NCI-H2107 (cell line): ENCODE data around the gene WFIKKN1.

ENCODE experiments used
- DNase-seq: peaks from one replicate; lab custom pipeline; 2025; lab: John Stamatoyannopoulos, UW

Gene WFIKKN1

DNA sequence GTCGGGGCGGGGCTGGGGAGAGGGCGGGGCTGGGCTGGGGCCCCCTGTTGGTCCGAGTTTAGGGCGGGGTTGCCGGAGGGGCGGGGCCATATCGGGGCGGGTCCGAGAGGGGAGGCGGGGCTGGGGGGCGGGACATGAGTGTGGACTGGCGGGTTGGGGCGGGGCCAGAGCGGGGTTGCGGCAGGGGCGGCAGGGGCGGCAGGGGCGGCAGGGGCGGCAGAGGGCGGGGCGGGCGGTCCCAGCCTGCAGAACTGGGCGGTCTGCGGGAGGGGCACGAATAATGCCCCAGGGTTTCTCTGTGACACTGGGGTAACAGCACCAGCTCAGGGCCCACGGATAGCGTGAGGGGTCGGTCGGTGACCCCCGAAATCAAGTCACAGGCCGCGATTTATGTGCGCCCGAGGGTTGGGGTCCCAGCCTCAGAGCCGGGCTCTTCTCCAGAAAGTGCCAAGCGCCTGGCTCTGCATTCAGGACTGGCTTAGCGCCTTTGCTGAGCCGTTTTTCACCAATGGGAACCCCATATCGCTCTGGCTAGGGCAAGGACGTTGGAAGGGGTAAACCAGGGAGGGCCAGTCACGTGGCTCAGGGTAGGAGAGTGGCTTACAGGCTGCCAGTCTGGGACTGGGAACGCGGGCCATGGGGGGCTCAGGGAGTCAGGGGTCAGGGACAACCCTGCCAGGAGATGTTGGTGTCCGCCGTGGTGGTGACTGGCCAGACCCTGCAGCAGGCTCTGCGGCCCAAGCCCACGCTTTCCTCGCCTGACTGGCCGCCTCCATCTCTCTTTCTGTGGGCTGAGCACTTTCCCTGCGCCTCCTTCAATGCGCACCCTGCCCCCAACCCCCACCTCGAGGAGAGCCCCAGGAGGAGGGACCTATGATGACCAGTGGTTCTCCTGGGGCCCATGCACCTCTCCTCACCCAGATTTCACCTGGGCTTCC, 6.6 kb downstream of the WFIKKN1 start:
- DNase-seq: peak; percentile 85

- DNase-seq: no peak
Observed at GRCh38 chr16:638034-638543, 7.3 kb downstream of the WFIKKN1 start.

DNA sequence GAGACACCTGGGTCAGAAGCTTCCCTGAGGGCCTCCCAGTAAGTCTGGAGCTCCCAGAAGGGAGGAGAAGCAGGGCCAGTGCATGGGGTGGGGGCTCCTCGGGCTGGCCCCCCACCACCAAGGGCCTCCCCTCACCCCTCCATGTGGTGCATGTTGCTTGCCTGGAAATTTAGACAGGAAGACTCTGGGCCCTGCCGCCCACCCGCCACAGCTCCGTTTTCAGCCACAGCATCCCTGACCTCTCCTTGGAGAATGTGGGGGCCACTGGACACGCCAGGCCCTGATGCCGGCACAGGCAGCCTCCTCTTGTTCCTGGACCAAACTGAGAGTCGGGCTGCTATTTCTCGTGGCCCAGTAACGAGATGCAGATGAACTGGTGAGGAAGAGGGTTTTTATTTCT, 8.1 kb downstream of the WFIKKN1 start:
- DNase-seq: no peak

GRCh38 chr16:640614-641013, 9.8 kb downstream of the WFIKKN1 start:
- no peak for DNase-seq

- DNase-seq: no peak
Observed at GRCh38 chr16:641326-642188, 10.8 kb downstream of the WFIKKN1 start, which contains the start of gene MCRIP2. Gene MCRIP2 (plus strand): TSS chr16:641828. CDS start chr16:641992, 164 bp downstream.

- no peak for DNase-seq
Observed at GRCh38 chr16:642189-643049, 11.6 kb downstream of the WFIKKN1 start.

- no peak for DNase-seq
Observed at GRCh38 chr16:643050-643368, 12.2 kb downstream of the WFIKKN1 start.

DNA sequence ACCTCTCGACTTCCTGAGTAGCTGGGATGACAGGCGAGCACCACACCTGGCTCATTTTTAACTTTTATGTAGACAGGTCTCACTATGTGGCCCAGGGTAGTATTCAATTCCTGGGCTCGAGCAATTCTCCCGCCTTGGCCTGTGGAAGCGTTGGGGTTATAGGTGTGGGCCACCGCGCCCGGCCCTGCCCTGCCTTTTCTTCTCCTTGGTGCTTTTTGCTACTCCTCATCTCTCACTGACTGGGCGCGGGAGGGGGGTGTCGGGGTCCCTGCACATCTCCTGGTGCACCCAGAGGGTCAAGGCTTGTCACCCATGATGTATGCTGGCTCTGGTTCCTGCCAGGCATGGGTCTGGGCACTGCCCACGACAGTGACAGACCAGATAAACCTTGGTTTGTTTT, 13.8 kb downstream of the WFIKKN1 start:
- DNase-seq: no peak

- no peak for DNase-seq
Observed at GRCh38 chr16:645852-646678, 15.3 kb downstream of the WFIKKN1 start.

DNA sequence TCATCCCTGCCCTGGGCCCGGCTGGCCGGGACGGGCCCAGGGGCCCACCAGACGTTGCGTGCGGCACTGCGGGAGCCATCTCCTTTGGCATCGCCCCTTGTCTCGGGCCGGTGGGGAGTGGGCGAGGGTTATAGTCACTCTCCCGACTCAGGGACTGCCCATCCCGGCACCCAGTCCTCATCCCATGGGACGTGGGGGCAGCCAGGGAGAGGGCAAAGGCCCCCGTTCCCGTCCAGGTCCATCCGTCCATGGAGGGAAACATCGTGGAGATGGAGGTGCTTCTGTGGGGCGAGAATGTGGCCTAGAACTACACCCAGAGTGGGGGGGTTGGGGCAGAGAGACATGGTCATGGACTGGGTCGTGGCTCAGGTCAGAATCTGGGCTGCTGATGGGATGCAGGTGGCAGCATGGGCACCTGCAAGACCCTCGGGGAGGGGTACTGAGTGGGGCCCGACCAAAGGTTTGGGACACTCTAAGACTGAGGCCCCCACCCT, 15.9 kb downstream of the WFIKKN1 start:
- no peak for DNase-seq

DNA sequence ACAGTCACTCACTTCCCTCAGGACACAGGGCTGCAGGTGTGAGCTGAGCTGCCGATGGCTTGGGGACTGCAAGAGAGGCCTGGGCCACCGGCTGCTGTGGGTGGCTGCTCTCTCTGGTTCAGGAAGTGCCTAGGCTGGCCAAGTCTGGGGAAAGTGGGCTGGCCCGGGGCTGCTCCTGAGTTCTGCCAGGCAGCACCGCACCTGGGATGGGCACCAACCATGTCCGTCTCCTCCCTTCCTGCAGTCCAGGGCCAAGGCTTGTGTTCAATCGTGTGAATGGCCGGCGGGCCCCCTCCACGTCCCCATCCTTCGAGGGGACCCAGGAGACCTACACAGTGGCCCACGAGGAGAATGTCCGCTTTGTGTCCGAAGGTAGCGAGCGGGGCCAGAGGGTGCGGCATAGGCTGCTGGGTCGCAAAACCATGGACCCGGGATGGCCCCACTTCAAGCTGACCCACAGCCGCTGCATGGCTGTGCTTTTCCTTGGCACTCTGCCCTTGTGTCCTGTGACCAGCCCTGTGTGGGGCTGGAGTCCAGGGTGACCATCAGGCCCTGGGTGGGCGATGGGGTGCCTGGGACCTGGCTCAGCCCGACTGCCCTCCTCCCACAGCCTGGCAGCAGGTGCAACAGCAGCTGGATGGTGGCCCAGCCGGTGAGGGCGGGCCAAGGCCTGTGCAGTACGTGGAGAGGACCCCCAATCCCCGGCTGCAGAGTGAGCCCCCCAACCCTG, 16.6 kb downstream of the WFIKKN1 start:
- DNase-seq: no peak

DNA sequence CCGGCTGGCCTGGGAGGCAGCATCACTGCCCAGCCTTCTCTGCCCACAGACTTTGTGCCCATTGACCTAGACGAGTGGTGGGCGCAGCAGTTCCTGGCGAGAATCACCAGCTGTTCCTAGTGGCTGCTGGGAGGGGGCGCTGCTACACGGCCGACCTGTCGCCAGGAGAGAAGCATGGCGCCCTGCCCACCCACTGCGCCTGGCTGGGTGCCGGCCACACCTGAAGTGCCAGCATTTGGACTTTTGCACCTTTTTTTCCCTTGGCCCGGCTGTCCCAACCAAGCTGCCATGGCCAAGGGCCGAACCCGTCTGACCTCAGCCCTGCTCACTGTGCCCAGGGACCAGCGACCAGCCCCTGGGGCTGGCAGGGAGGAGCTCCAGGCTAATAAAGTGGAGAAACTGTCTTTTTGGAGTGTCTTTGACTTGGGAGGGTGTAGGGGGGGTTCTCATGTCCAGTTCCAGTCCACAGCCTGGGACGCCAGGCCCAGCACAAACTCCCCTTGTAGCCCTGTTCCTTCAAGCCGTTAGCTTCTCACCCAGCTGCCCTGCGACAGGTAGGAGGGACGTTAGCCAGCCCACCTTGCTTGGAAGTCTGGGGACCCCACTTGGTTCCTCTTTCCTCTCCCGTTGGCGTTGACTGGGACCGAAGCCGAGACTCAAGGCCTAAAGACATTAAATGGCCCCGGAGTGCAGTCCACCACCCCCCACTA, 17.4 kb downstream of the WFIKKN1 start:
- no peak for DNase-seq

GRCh38 chr16:648781-649589, 18.2 kb downstream of the WFIKKN1 start, which contains the start of gene WDR90:
Gene WDR90 (plus strand): TSS chr16:649365. CDS start chr16:649417, 52 bp downstream.
- DNase-seq: peak; percentile 55

DNA sequence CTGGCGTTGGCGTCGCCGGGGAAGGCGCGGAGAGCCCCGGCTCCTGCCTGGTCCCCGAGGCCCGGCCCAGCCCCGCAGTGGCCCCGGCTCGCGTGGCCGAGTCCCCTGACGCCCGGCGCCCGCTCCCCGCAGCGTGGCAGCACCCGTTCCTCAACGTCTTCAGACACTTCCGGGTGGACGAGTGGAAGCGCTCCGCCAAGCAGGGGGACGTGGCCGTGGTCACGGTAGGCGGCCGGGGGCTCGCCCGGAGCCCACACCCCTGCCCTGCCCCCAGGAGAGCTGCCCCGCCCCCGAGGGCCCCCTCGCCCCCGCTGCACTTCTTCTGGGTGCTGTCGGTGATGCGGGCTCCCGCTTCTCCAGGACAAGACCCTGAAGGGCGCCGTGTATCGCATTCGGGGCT, 18.8 kb downstream of the WFIKKN1 start:
- DNase-seq: no peak

DNA sequence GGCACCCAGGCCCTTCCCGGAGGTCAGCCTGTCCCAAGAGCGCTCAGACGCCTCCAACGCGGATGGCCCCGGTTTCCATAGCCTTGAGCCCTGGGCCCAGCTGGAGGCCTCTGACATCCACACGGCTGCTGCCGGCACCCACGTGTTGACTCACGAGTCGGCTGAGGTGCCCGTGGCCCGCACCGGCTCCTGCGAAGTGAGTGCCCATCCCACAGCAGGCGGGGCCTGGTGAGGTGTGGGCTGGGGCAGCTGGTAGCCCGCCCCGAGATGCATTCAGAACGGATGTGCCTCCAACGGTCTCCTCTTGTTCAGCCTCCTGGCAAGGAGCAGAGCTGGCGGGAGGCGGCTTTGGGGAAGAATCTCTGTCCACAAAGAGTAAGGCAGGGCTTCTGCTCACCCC, 21.1 kb downstream of the WFIKKN1 start:
- no peak for DNase-seq

DNA sequence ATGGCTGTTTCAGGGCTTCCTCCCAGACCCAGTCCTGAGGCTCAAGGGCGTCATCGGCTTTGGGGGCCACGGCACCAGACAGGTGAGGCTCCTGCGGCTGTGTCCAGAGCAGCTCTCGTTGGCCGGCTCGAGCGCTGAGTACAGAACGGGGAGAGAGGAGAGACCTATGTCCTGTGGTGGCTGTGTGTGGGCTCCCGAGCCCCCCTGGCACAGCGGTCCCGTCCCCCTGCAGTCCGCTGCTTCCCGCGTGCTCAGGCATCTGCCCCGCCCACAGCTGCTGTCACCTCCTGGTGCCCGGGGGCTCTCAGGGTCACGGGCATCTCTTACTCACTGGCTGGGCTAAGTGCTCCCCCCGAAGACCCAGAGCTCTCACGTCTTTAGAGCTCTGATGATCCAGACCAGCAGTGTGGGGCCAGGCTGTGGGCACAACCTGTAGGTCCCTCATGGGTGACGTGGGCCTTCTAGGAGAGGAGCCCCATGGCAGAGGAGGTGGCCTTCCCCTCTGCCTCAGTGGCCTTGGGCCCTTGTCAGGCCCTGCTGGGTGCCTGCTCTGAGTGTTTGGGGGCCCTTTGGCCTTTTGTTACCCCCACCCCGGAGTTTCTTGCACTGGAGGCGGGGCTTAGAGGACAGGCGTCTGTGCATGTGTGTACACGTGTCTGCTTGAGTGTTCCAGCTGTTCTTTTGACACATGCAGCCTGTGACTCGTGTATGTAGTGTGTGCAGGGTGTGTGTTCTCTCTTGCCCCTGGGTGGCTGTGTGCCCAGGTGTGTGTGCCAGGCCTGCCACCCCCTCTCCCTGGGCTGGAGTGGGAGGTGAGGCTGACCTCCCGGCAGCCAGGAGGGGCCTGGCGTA, 21.9 kb downstream of the WFIKKN1 start:
- DNase-seq: no peak

- no peak for DNase-seq
Observed at GRCh38 chr16:654034-654433, 23.2 kb downstream of the WFIKKN1 start.
